ENCODE measurements around the gene CHRNA5.
"Not testable (repeated sequence)": the region's sequence is repeated elsewhere in the genome, so short reads cannot be mapped to it uniquely, and the experiment has no call there.

CHRNA5 gene

GRCh38 chr15:78550815-78551214, 14.5 kb upstream of the CHRNA5 start:
- no peak for DNase-seq (ENCODE audit: low read depth)
- no peak overlapping the region for H3K4me3 ChIP-seq (ENCODE audit: low read length)
- TF ChIP-seq, protein P1, sequence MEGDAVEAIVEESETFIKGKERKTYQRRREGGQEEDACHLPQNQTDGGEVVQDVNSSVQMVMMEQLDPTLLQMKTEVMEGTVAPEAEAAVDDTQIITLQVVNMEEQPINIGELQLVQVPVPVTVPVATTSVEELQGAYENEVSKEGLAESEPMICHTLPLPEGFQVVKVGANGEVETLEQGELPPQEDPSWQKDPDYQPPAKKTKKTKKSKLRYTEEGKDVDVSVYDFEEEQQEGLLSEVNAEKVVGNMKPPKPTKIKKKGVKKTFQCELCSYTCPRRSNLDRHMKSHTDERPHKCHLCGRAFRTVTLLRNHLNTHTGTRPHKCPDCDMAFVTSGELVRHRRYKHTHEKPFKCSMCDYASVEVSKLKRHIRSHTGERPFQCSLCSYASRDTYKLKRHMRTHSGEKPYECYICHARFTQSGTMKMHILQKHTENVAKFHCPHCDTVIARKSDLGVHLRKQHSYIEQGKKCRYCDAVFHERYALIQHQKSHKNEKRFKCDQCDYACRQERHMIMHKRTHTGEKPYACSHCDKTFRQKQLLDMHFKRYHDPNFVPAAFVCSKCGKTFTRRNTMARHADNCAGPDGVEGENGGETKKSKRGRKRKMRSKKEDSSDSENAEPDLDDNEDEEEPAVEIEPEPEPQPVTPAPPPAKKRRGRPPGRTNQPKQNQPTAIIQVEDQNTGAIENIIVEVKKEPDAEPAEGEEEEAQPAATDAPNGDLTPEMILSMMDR (IDR thresholded peaks at IDR 0.05; ENCODE audit: insufficient read depth, low read depth, low read length, missing control alignments): no peak

- TF ChIP-seq, protein P1 (IDR thresholded peaks at IDR 0.05; ENCODE audit: insufficient read depth, low read depth, low read length, missing control alignments): no peak
- DNase-seq (ENCODE audit: low read depth): no peak
- H3K4me3 ChIP-seq (ENCODE audit: low read length): no peak overlapping the region
Measured at GRCh38 chr15:78551902-78552301, 13.4 kb upstream of the CHRNA5 start.

GRCh38 chr15:78552597-78552996, 12.7 kb upstream of the CHRNA5 start:
- TF ChIP-seq, protein P1 (IDR thresholded peaks at IDR 0.05; ENCODE audit: insufficient read depth, low read depth, low read length, missing control alignments): no peak
- no peak for DNase-seq (ENCODE audit: low read depth)

GRCh38 chr15:78560201-78560600, 5.1 kb upstream of the CHRNA5 start:
- not testable (repeated sequence) for H3K4me3 ChIP-seq (ENCODE audit: low read length); DNase-seq (ENCODE audit: low read depth)

More at GRCh38 chr15:78552597-78552996, 12.7 kb upstream of the CHRNA5 start:
- no peak overlapping the region for H3K4me3 ChIP-seq (ENCODE audit: low read length)

DNA sequence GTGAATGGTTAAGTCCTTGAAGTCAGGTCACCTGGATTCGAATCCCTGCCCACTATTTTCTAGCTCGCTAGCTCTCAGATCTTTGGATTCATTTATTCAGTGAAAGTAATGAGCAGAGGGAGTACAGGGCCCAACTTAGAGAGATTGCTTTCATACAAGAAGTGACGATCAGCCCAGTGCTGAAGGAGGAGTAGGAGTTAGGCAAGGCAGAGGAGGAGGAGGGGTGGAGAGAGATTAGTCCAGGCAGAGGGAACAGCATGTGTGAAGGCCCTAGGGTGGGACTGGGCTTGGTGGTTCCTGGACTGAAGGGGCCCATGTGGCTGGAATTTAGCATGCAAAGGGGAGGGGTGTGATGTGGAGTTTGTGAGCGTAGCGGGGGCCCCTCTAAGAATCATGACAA, 3.8 kb upstream of the CHRNA5 start:
- no peak for DNase-seq (ENCODE audit: low read depth)
- H3K4me3 ChIP-seq (ENCODE audit: low read length): no peak overlapping the region
- TF ChIP-seq, protein P1 (IDR thresholded peaks at IDR 0.05; ENCODE audit: insufficient read depth, low read depth, low read length, missing control alignments): no peak

DNA sequence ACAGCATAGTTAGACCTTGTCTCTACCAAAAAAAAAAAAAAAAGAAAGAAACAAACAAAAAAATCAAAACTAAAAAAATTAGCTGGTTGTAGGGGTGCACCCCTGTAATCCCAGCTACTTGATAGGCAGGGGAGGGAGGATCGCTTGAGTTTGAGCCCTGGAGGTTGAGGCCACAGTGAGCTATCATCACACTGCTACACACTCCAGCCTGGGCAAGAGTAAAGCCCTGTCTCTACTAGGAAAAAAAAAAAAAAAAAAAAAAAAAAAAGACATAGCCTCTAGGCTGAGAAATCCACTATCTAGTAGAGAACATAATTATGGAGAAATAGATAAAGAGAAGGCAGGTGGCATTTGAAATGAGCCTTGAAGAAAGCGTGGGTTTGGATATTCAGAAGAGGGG, 2.2 kb upstream of the CHRNA5 start:
- TF ChIP-seq, protein P1 (IDR thresholded peaks at IDR 0.05; ENCODE audit: insufficient read depth, low read depth, low read length, missing control alignments): no peak
- no peak for DNase-seq (ENCODE audit: low read depth)

GRCh38 chr15:78564743-78565096, 600 bp upstream of the CHRNA5 start:
- TF ChIP-seq, protein P1 (IDR thresholded peaks at IDR 0.05; ENCODE audit: insufficient read depth, low read depth, low read length, missing control alignments): no peak
- no peak for DNase-seq (ENCODE audit: low read depth)

More for the DNA sequence above, 2.2 kb upstream of the CHRNA5 start:
- H3K4me3 ChIP-seq (ENCODE audit: low read length): no peak overlapping the region

More at GRCh38 chr15:78564743-78565096, 600 bp upstream of the CHRNA5 start:
- H3K4me3 ChIP-seq (ENCODE audit: low read length): no peak overlapping the region
